Endothelial cell of umbilical vein (primary cell): ENCODE data around the gene PYGO2. TPM values are rescaled to one million over a fixed set of nuclear protein-coding genes. Genes with fewer than 3 reads are reported as not detected.

Source experiments
- BruUV-seq: library from RNA; stranded (reverse); fragments of 400-500 nt; replicated peaks from 2 replicates; lab custom pipeline; 2021; lab: Mats Ljungman, UMichigan
- CTCF ChIA-PET: fragments of 300-600, 350-600 bp; sonication (Branson Sonifier 250); formaldehyde crosslinking; loops from one replicate; lab custom pipeline; 2021; ENCODE audit warnings: antibody characterized with exemption, inconsistent platforms; lab: Charles Lee
- POLR2A ChIA-PET: fragments of 300-600, 350-600 bp; sonication (Branson Sonifier 250); formaldehyde crosslinking; loops from one replicate; lab custom pipeline; 2021; ENCODE audit warnings: antibody characterized with exemption, inconsistent platforms; lab: Charles Lee
- DNase-seq: peaks from one replicate; pipeline ENCODE4 v3.0.0-alpha.2; 2011; ENCODE audit warnings: low read depth, low spot score
- FAIRE-seq: peaks from 2 replicates; lab custom pipeline; 2011; peaks lifted over from hg19 to GRCh38; lab: Jason Lieb, UNC
- H2AFZ ChIP-seq: 2 replicates; pipeline ENCODE4 v1.6.0; 2012; ENCODE audit warnings: low read depth, low read length, control low read depth, inconsistent platforms
- H3K27ac ChIP-seq: 2 replicates; pipeline ENCODE4 v1.5.1; 2011; ENCODE audit warnings: low read depth, mild to moderate bottlenecking, control low read depth, low read length, moderate library complexity; ENCODE audit not compliant: insufficient read depth
- H3K27me3 ChIP-seq, 2 experiments: 2 replicates each; pipeline versions ENCODE4 v1.6.0 to v1.6.1; 2011; ENCODE audit warnings: low read length in 2 of 2, mixed read lengths in 1 of 2; ENCODE audit not compliant: control insufficient read depth in 2 of 2, insufficient read depth in 2 of 2
- H3K36me3 ChIP-seq, 2 experiments: 2 replicates in 1 of 2; 3 replicates in 1 of 2; pipeline ENCODE4 v1.5.1; 2011; ENCODE audit warnings: low read length in 2 of 2, mild to moderate bottlenecking in 1 of 2, moderate library complexity in 1 of 2; ENCODE audit not compliant: control insufficient read depth in 2 of 2, insufficient read depth in 2 of 2; ENCODE audit errors: extremely low read depth in 1 of 2
- H3K4me1 ChIP-seq: 3 replicates; pipeline ENCODE4 v1.5.1; 2011; ENCODE audit warnings: mild to moderate bottlenecking, low read length; ENCODE audit not compliant: control insufficient read depth, insufficient read depth; ENCODE audit errors: extremely low read depth
- H3K4me2 ChIP-seq: 2 replicates; pipeline ENCODE4 v1.6.1; 2011; ENCODE audit warnings: low read length, control low read depth, mixed read lengths; ENCODE audit not compliant: insufficient read depth
- H3K4me3 ChIP-seq, 3 experiments: fragments of 200-600 bp in 1 of 3; sonication (generic), shearing (Covaris generic) in 1 of 3; replicated peaks in 1 of 3; 2 replicates each; pipeline ENCODE4 v1.5.1; 2011 to 2016; ENCODE audit warnings: control low read depth in 3 of 3, low read length in 3 of 3, mild to moderate bottlenecking in 2 of 3, inconsistent platforms in 1 of 3, low read depth in 1 of 3, moderate library complexity in 1 of 3; ENCODE audit not compliant: insufficient read depth in 1 of 3
- H3K79me2 ChIP-seq: 2 replicates; pipeline ENCODE4 v1.6.0; 2012; ENCODE audit warnings: low read length, inconsistent platforms; ENCODE audit not compliant: control insufficient read depth, insufficient read depth
- H3K9ac ChIP-seq: replicated peaks from 2 replicates; pipeline ENCODE3; 2011; ENCODE audit warnings: low read length, control low read depth; ENCODE audit not compliant: insufficient read depth; ENCODE audit errors: extremely low read depth
- H3K9me1 ChIP-seq: replicated peaks from 3 replicates; pipeline ENCODE4 v1.6.0; 2011; ENCODE audit warnings: mild to moderate bottlenecking, low read length; ENCODE audit not compliant: control insufficient read depth, insufficient read depth; ENCODE audit errors: extremely low read depth
- H3K9me3 ChIP-seq: replicated peaks from 2 replicates; pipeline ENCODE4 v1.5.1; 2012; ENCODE audit warnings: low read length, inconsistent platforms; ENCODE audit not compliant: control insufficient read depth, insufficient read depth
- H4K20me1 ChIP-seq: replicated peaks from 2 replicates; pipeline ENCODE3; 2011; ENCODE audit warnings: mild to moderate bottlenecking, low read length; ENCODE audit not compliant: control insufficient read depth, insufficient read depth; ENCODE audit errors: extremely low read depth
- CTCF ChIP-seq, 2 donors: IDR thresholded peaks; 1 replicate in 1 of 2; 2 replicates in 1 of 2; pipeline ENCODE4 v1.5.1; 2011; ENCODE audit warnings: low read length in 2 of 2, mild to moderate bottlenecking in 2 of 2, moderate library complexity in 2 of 2, control low read depth in 1 of 2, inconsistent platforms in 1 of 2, low read depth in 1 of 2; ENCODE audit not compliant: insufficient read depth in 1 of 2; ENCODE audit errors: extremely low read depth in 1 of 2
- EZH2 ChIP-seq: IDR thresholded peaks from 2 replicates; pipeline ENCODE4 v1.6.1; 2012; ENCODE audit warnings: borderline replicate concordance, low read depth, mild to moderate bottlenecking, moderate library complexity, low read length, inconsistent platforms; ENCODE audit not compliant: severe bottlenecking
- FOS ChIP-seq: IDR thresholded peaks from 2 replicates; pipeline ENCODE4 v1.6.1; 2011; ENCODE audit warnings: mild to moderate bottlenecking, low read length, moderate library complexity, borderline replicate concordance; ENCODE audit not compliant: insufficient read depth
- GATA2 ChIP-seq: IDR thresholded peaks from 2 replicates; pipeline ENCODE4 v1.7.0; 2011; ENCODE audit warnings: low read depth, mild to moderate bottlenecking, moderate library complexity, mixed read lengths, low read length; ENCODE audit not compliant: insufficient read length, insufficient read depth
- JUN ChIP-seq: IDR thresholded peaks from 2 replicates; pipeline ENCODE4 v1.6.1; 2011; ENCODE audit warnings: borderline replicate concordance, low read depth; ENCODE audit not compliant: insufficient read length, insufficient read depth
- MAX ChIP-seq: IDR thresholded peaks from 2 replicates; pipeline ENCODE4 v1.6.1; 2011; ENCODE audit not compliant: insufficient read depth, insufficient read length
- MYC ChIP-seq: IDR thresholded peaks from one replicate; pipeline ENCODE4 v1.6.1; 2011; ENCODE audit warnings: mild to moderate bottlenecking, low read depth, low read length
- POLR2A ChIP-seq: IDR thresholded peaks from 2 replicates; pipeline ENCODE4 v1.6.1; 2012; ENCODE audit warnings: low read depth, mild to moderate bottlenecking, control low read depth, low read length
- POLR2AphosphoS5 ChIP-seq: IDR thresholded peaks from 2 replicates; pipeline ENCODE4 v1.6.1; 2012; ENCODE audit warnings: low read depth, mild to moderate bottlenecking, control low read depth, low read length, moderate library complexity; ENCODE audit not compliant: insufficient read depth
- dilution Hi-C: fragments of 300-500 bp; cut with MboI; formaldehyde crosslinking; loops from one replicate; pipeline ENCODE4 v1.15.0; 2019; ENCODE audit warnings: low sequenced_read_pairs; ENCODE audit not compliant: extremely low pct_ligation_motif_present
- intact Hi-C: fragments of 100-400 bp; cut with micrococcal nuclease; formaldehyde crosslinking; loops from one replicate; pipeline ENCODE4 v1.10.0; 2022
- polyA plus RNA-seq, 4 experiments: library from polyadenylated mRNA; depleted of rRNA in 3 of 4; stranded (reverse) in 3 of 4; unstranded in 1 of 4; fragments of >200 nt; gene quantifications; 2 replicates each; pipeline versions ENCODE4 v1.2.1 to v1.2.3, GENCODE V29; 2011 to 2012; ENCODE audit warnings: missing spikeins in 1 of 4
- total RNA-seq: library from RNA; stranded (reverse); gene quantifications from 2 replicates; pipeline ENCODE4 v1.2.3, GENCODE V29; 2021

The PYGO2 gene
- total and polyA plus RNA-seq, 2 donors (not counting 3 experiments of a cell fraction or from before 2014, with no cell fraction given): 19.3 to 21.5 TPM

GRCh38 chr1:154958681-154959425, 2.7 kb downstream of the PYGO2 start:
- Histone ChIP-seq H4K20me1 (no peaks in the 10 kb centered on the region), H3K9me1 (no peaks in the 10 kb centered on the region), H3K27me3 (no peaks in the 10 kb centered on the region), H3K4me3 (no peak overlapping the region), H3K9ac (no peak overlapping the region), H3K36me3 (peaks cover 0 to 17% of the 10 kb centered on the region in 2 experiments), H3K4me1 (peaks cover 33% of the 10 kb centered on the region), H3K27ac (no peak overlapping the region), H3K79me2 (peaks cover 9% of the 10 kb centered on the region), H2AFZ (no peak overlapping the region), H3K4me2 (no peak overlapping the region), H3K9me3 (no peaks in the 10 kb centered on the region)
- CTCF ChIA-PET: interaction anchor here (1.2 to 1.4 kb wide), 2 partner anchors 15 to 59 kb away, joined by 3 to 4 read pairs; no protein-coding TSS in a partner anchor
- dilution Hi-C loops (no loop called here), intact Hi-C loops (no loop called here)
- TF ChIP-seq POLR2AphosphoS5 (no peak), POLR2A (no peak), GATA2 (no peak), EZH2 (no peak), MYC (no peak)
- FAIRE-seq: no peak
- BruUV-seq: no TSS peak
- no peak for DNase-seq
- POLR2A ChIA-PET: no interaction called here

- BruUV-seq: no TSS peak
- Histone ChIP-seq H3K36me3 (peaks cover 0 to 10% of the 10 kb centered on the region in 2 experiments), H4K20me1 (no peaks in the 10 kb centered on the region), H3K4me2 (no peak overlapping the region), H2AFZ (no peak overlapping the region), H3K9ac (no peak overlapping the region), H3K9me3 (no peaks in the 10 kb centered on the region), H3K27me3 (no peaks in the 10 kb centered on the region), H3K9me1 (no peaks in the 10 kb centered on the region), H3K27ac (no peak overlapping the region), H3K79me2 (peaks cover 9% of the 10 kb centered on the region), H3K4me1 (peaks cover 33% of the 10 kb centered on the region), H3K4me3 (no peak overlapping the region)
- FAIRE-seq (no peak), DNase-seq (no peak)
- POLR2A ChIA-PET: no interaction called here
- TF ChIP-seq GATA2 (no peak), MYC (no peak), MAX (no peak), POLR2AphosphoS5 (no peak), JUN (no peak), EZH2 (no peak), CTCF (IDR thresholded peaks at IDR 0.05; ENCODE audit: extremely low read depth in 1 of 2, insufficient read depth in 1 of 2, low read depth in 1 of 2, low read length in 2 of 2) (no peak), FOS (no peak), POLR2A (no peak)
- CTCF ChIA-PET: interaction anchor here (1.2 to 1.4 kb wide), 2 partner anchors 14 to 59 kb away, joined by 3 to 4 read pairs; no protein-coding TSS in a partner anchor
- dilution Hi-C loops (no loop called here), intact Hi-C loops (no loop called here)
These were observed 3.5 kb downstream of the PYGO2 start for GRCh38 chr1:154958036-154958435.
